OCI-LY3 (cell line): ENCODE results near the gene H2AZ2.

Source experiments
- CTCF ChIP-seq: fragments of 200-600, 300-600 bp; sonication (generic); IDR thresholded peaks from 2 replicates; pipeline ENCODE4 v1.5.1; 2014; ENCODE audit warnings: antibody characterized with exemption, low read length, low read depth
- EZH2phosphoT487 ChIP-seq: fragments of 200-600 bp; shearing (Covaris generic); IDR thresholded peaks from 2 replicates; pipeline ENCODE4 v1.6.1; 2018; ENCODE audit warnings: antibody characterized with exemption, mixed run types, low read depth

- TF ChIP-seq CTCF = no peak
- TF ChIP-seq EZH2phosphoT487 = no peak
Measured at GRCh38 chr7:44894888-44895580, 47.1 kb upstream of the H2AZ2 start.
